ENCODE measurements around the gene ASNSD1.
"Not testable (repeated sequence)": the region's sequence is repeated elsewhere in the genome, so short reads cannot be mapped to it uniquely, and the experiment has no call there.

The ASNSD1 gene

GRCh38 chr2:189685540-189686229 lies 24.4 kb downstream of the ASNSD1 start:
- no peak for DNase-seq (ENCODE audit: low spot score)
- H2BK120ac ChIP-seq (ENCODE audit: low read depth, low read length) = no peak overlapping the region
- H2AK5ac ChIP-seq (ENCODE audit: low read depth, low read length) = no peak overlapping the region
- H2BK5ac ChIP-seq (ENCODE audit: low read length) = no peak overlapping the region
- H3K4ac ChIP-seq (ENCODE audit: low read length) = no peak overlapping the region
- peaks cover 0 to 8% of the 10 kb centered on the region in 2 donors for H3K36me3 ChIP-seq (replicated peaks in 1 of 2; ENCODE audit: control insufficient read depth in 2 of 2, insufficient read depth in 2 of 2, low read length in 2 of 2)
- no peak overlapping the region for H4K8ac ChIP-seq (ENCODE audit: low read depth, low read length)
- H3K18ac ChIP-seq (ENCODE audit: low read length) = no peak overlapping the region
- no peak overlapping the region for H3K14ac ChIP-seq (ENCODE audit: low read length)
- H3K4me3 ChIP-seq (ENCODE audit: low read length in 2 of 2) = no peak overlapping the region
- no CpG with 5 or more reads among the region's 2 CpGs for WGBS, 2 donors (ENCODE audit: extremely low coverage in 2 of 2, insufficient read length in 2 of 2, insufficient replicate concordance in 1 of 2)
- no peak overlapping the region for H2BK12ac ChIP-seq (ENCODE audit: low read length)
- no peaks in the 10 kb centered on the region for H3K4me1 ChIP-seq (ENCODE audit: control insufficient read depth in 2 of 2, insufficient read depth in 1 of 2, low read depth in 1 of 2, low read length in 2 of 2)
- H2BK15ac ChIP-seq (ENCODE audit: low read length) = no peak overlapping the region
- H3K9me3 ChIP-seq (replicated peaks in 1 of 2; ENCODE audit: control insufficient read depth in 2 of 2, insufficient read depth in 1 of 2, low read depth in 1 of 2, low read length in 2 of 2) = peaks cover 0 to 4% of the 10 kb centered on the region in 2 donors
- no peak overlapping the region for H3K4me2 ChIP-seq (ENCODE audit: insufficient read depth, low read length, poor library complexity, severe bottlenecking)
- H3K9ac ChIP-seq (ENCODE audit: low read depth, low read length, poor library complexity) = no peak overlapping the region
- H3K23ac ChIP-seq (ENCODE audit: low read depth, low read length, poor library complexity) = no peak overlapping the region
- no peak overlapping the region for H4K91ac ChIP-seq (ENCODE audit: low read depth, low read length, poor library complexity)
- no peak overlapping the region for H2AFZ ChIP-seq (ENCODE audit: low read length)
- no peaks in the 10 kb centered on the region for H3K79me1 ChIP-seq (ENCODE audit: low read depth, low read length)
- H3K27ac ChIP-seq (replicated peaks; ENCODE audit: low read length) = no peak overlapping the region
- no peaks in the 10 kb centered on the region for H3K27me3 ChIP-seq (ENCODE audit: control insufficient read depth in 3 of 3, insufficient read depth in 3 of 3, low read depth in 1 of 3, low read length in 3 of 3)

GRCh38 chr2:189687796-189688195 lies 26.5 kb downstream of the ASNSD1 start:
- H2BK12ac ChIP-seq (ENCODE audit: low read length); H2AFZ ChIP-seq (ENCODE audit: low read length); H2BK15ac ChIP-seq (ENCODE audit: low read length); H2BK5ac ChIP-seq (ENCODE audit: low read length); H3K36me3 ChIP-seq (replicated peaks in 1 of 2; ENCODE audit: control insufficient read depth in 2 of 2, insufficient read depth in 2 of 2, low read length in 2 of 2); H3K18ac ChIP-seq (ENCODE audit: low read length); H3K4me1 ChIP-seq (ENCODE audit: control insufficient read depth in 2 of 2, insufficient read depth in 1 of 2, low read depth in 1 of 2, low read length in 2 of 2); H3K4me3 ChIP-seq (ENCODE audit: low read length in 2 of 2); H3K23ac ChIP-seq (ENCODE audit: low read depth, low read length, poor library complexity); H3K79me1 ChIP-seq (ENCODE audit: low read depth, low read length); H4K91ac ChIP-seq (ENCODE audit: low read depth, low read length, poor library complexity); H3K14ac ChIP-seq (ENCODE audit: low read length); H2AK5ac ChIP-seq (ENCODE audit: low read depth, low read length); H3K9me3 ChIP-seq (replicated peaks in 1 of 2; ENCODE audit: control insufficient read depth in 2 of 2, insufficient read depth in 1 of 2, low read depth in 1 of 2, low read length in 2 of 2); H3K27ac ChIP-seq (replicated peaks; ENCODE audit: low read length); H2BK120ac ChIP-seq (ENCODE audit: low read depth, low read length); H3K9ac ChIP-seq (ENCODE audit: low read depth, low read length, poor library complexity); DNase-seq (ENCODE audit: low spot score); H4K8ac ChIP-seq (ENCODE audit: low read depth, low read length); H3K27me3 ChIP-seq (ENCODE audit: control insufficient read depth in 3 of 3, insufficient read depth in 3 of 3, low read depth in 1 of 3, low read length in 3 of 3); H3K4me2 ChIP-seq (ENCODE audit: insufficient read depth, low read length, poor library complexity, severe bottlenecking); H3K4ac ChIP-seq (ENCODE audit: low read length): not testable (repeated sequence)
- no CpG with 5 or more reads among the region's 1 CpG for WGBS, 2 donors (ENCODE audit: extremely low coverage in 2 of 2, insufficient read length in 2 of 2, insufficient replicate concordance in 1 of 2)

GRCh38 chr2:189696223-189696622 lies 35.0 kb downstream of the ASNSD1 start:
- H3K4me2 ChIP-seq (ENCODE audit: insufficient read depth, low read length, poor library complexity, severe bottlenecking) = no peak overlapping the region
- no CpG with 5 or more reads among the region's 3 CpGs for WGBS, 2 donors (ENCODE audit: extremely low coverage in 2 of 2, insufficient read length in 2 of 2, insufficient replicate concordance in 1 of 2)

GRCh38 chr2:189698020-189698887 lies 37.0 kb downstream of the ASNSD1 start:
- H4K91ac ChIP-seq (ENCODE audit: low read depth, low read length, poor library complexity) = no peak overlapping the region
- no peak overlapping the region for H3K4me2 ChIP-seq (ENCODE audit: insufficient read depth, low read length, poor library complexity, severe bottlenecking)
- no peak overlapping the region for H3K18ac ChIP-seq (ENCODE audit: low read length)
- H2AFZ ChIP-seq (ENCODE audit: low read length) = no peak overlapping the region
- no peak overlapping the region for H2BK5ac ChIP-seq (ENCODE audit: low read length)
- no peak overlapping the region for H3K4ac ChIP-seq (ENCODE audit: low read length)
- H3K79me1 ChIP-seq (ENCODE audit: low read depth, low read length) = no peaks in the 10 kb centered on the region
- H4K8ac ChIP-seq (ENCODE audit: low read depth, low read length) = no peak overlapping the region
- no peak overlapping the region for H2BK12ac ChIP-seq (ENCODE audit: low read length)
- H3K9ac ChIP-seq (ENCODE audit: low read depth, low read length, poor library complexity) = no peak overlapping the region
- WGBS, 2 donors (ENCODE audit: extremely low coverage in 2 of 2, insufficient read length in 2 of 2, insufficient replicate concordance in 1 of 2) = no CpG with 5 or more reads among the region's 6 CpGs
- H3K23ac ChIP-seq (ENCODE audit: low read depth, low read length, poor library complexity) = no peak overlapping the region
- no peak for DNase-seq (ENCODE audit: low spot score)
- H3K9me3 ChIP-seq (replicated peaks in 1 of 2; ENCODE audit: control insufficient read depth in 2 of 2, insufficient read depth in 1 of 2, low read depth in 1 of 2, low read length in 2 of 2) = no peaks in the 10 kb centered on the region
- no peaks in the 10 kb centered on the region for H3K27me3 ChIP-seq (ENCODE audit: control insufficient read depth in 3 of 3, insufficient read depth in 3 of 3, low read depth in 1 of 3, low read length in 3 of 3)
- H3K36me3 ChIP-seq (replicated peaks in 1 of 2; ENCODE audit: control insufficient read depth in 2 of 2, insufficient read depth in 2 of 2, low read length in 2 of 2) = no peaks in the 10 kb centered on the region
- H2AK5ac ChIP-seq (ENCODE audit: low read depth, low read length) = no peak overlapping the region
- H3K4me3 ChIP-seq (ENCODE audit: low read length in 2 of 2) = no peak overlapping the region
- no peaks in the 10 kb centered on the region for H3K4me1 ChIP-seq (ENCODE audit: control insufficient read depth in 2 of 2, insufficient read depth in 1 of 2, low read depth in 1 of 2, low read length in 2 of 2)
- H3K27ac ChIP-seq (replicated peaks; ENCODE audit: low read length) = no peak overlapping the region
- H2BK15ac ChIP-seq (ENCODE audit: low read length) = no peak overlapping the region
- no peak overlapping the region for H3K14ac ChIP-seq (ENCODE audit: low read length)
- no peak overlapping the region for H2BK120ac ChIP-seq (ENCODE audit: low read depth, low read length)

More at GRCh38 chr2:189696223-189696622, 35.0 kb downstream of the ASNSD1 start:
- H4K91ac ChIP-seq (ENCODE audit: low read depth, low read length, poor library complexity) = no peak overlapping the region
- no peak overlapping the region for H3K14ac ChIP-seq (ENCODE audit: low read length)
- H4K8ac ChIP-seq (ENCODE audit: low read depth, low read length) = no peak overlapping the region
- no peak for DNase-seq (ENCODE audit: low spot score)
- no peak overlapping the region for H3K18ac ChIP-seq (ENCODE audit: low read length)
- no peak overlapping the region for H3K4me3 ChIP-seq (ENCODE audit: low read length in 2 of 2)
- no peaks in the 10 kb centered on the region for H3K36me3 ChIP-seq (replicated peaks in 1 of 2; ENCODE audit: control insufficient read depth in 2 of 2, insufficient read depth in 2 of 2, low read length in 2 of 2)
- no peak overlapping the region for H2AK5ac ChIP-seq (ENCODE audit: low read depth, low read length)
- H3K4me1 ChIP-seq (ENCODE audit: control insufficient read depth in 2 of 2, insufficient read depth in 1 of 2, low read depth in 1 of 2, low read length in 2 of 2) = no peaks in the 10 kb centered on the region
- no peaks in the 10 kb centered on the region for H3K27me3 ChIP-seq (ENCODE audit: control insufficient read depth in 3 of 3, insufficient read depth in 3 of 3, low read depth in 1 of 3, low read length in 3 of 3)
- no peak overlapping the region for H2BK5ac ChIP-seq (ENCODE audit: low read length)
- H3K9me3 ChIP-seq (replicated peaks in 1 of 2; ENCODE audit: control insufficient read depth in 2 of 2, insufficient read depth in 1 of 2, low read depth in 1 of 2, low read length in 2 of 2) = no peaks in the 10 kb centered on the region
- H3K23ac ChIP-seq (ENCODE audit: low read depth, low read length, poor library complexity) = no peak overlapping the region
- no peak overlapping the region for H2AFZ ChIP-seq (ENCODE audit: low read length)
- H3K79me1 ChIP-seq (ENCODE audit: low read depth, low read length) = no peaks in the 10 kb centered on the region
- no peak overlapping the region for H3K27ac ChIP-seq (replicated peaks; ENCODE audit: low read length)
- H3K4ac ChIP-seq (ENCODE audit: low read length) = no peak overlapping the region
- no peak overlapping the region for H2BK15ac ChIP-seq (ENCODE audit: low read length)
- H2BK12ac ChIP-seq (ENCODE audit: low read length) = no peak overlapping the region
- H3K9ac ChIP-seq (ENCODE audit: low read depth, low read length, poor library complexity) = no peak overlapping the region
- H2BK120ac ChIP-seq (ENCODE audit: low read depth, low read length) = no peak overlapping the region
